ENCODE measurements around the gene KIF19. TPM values are rescaled to one million over a fixed set of nuclear protein-coding genes. Genes with fewer than 3 reads are reported as not detected.
A peak's percentile ranks its signal among the peaks of the same experiment; 100 is the strongest.

The KIF19 gene
- total RNA-seq, 1 donor from 2014 or later: 2.2 TPM

DNA sequence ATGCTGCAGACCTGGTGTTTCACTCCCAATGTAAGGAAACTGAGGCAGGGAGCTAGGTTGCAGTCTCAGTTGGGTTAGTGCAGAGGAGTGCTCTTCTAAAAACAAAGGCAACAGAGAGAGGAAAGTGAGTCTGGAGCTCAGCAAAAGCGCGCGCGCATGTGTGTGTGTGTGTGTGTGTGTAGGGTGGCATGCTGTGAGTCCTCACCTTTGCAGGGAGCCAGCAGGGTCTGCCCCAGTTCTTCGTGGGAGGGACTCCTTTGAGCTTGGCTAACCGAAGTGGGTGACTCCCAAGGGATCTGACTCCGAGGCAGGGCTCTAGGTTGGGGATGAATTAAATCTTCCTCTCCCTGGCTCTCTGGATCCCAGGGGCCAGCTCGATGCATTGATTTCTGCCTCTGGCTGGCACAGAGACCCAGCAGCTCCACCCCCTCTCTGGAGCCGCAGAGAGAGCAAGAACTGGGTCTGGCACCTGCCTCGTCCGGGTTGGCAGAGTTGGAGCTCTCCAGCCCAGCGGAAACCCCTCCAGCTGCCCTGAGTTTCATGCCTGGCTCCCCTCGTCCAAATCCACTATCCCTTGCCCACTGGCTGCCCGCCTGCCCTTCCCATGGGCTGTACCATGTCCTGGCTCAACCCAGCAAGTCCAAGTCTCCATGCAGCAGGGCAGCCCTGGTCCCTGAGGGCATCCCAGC lies 36.9 kb downstream of the KIF19 start:
- Mint-ChIP-seq H3K4me1 (ENCODE audit: low read depth) (peaks cover 5% of the 10 kb centered on the region), H3K27me3 (peaks cover 14% of the 10 kb centered on the region), H3K4me3 (ENCODE audit: low read depth) (no peak overlapping the region), H3K27ac (no peak overlapping the region), H3K9me3 (ENCODE audit: low read depth) (no peaks in the 10 kb centered on the region), H3K36me3 (ENCODE audit: insufficient read depth) (no peaks in the 10 kb centered on the region)
- no peak for DNase-seq (ENCODE audit: low spot score, unreplicated experiment)
- TF ChIP-seq, protein P1, sequence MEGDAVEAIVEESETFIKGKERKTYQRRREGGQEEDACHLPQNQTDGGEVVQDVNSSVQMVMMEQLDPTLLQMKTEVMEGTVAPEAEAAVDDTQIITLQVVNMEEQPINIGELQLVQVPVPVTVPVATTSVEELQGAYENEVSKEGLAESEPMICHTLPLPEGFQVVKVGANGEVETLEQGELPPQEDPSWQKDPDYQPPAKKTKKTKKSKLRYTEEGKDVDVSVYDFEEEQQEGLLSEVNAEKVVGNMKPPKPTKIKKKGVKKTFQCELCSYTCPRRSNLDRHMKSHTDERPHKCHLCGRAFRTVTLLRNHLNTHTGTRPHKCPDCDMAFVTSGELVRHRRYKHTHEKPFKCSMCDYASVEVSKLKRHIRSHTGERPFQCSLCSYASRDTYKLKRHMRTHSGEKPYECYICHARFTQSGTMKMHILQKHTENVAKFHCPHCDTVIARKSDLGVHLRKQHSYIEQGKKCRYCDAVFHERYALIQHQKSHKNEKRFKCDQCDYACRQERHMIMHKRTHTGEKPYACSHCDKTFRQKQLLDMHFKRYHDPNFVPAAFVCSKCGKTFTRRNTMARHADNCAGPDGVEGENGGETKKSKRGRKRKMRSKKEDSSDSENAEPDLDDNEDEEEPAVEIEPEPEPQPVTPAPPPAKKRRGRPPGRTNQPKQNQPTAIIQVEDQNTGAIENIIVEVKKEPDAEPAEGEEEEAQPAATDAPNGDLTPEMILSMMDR (IDR thresholded peaks at IDR 0.05; ENCODE audit: unreplicated experiment): no peak

DNA sequence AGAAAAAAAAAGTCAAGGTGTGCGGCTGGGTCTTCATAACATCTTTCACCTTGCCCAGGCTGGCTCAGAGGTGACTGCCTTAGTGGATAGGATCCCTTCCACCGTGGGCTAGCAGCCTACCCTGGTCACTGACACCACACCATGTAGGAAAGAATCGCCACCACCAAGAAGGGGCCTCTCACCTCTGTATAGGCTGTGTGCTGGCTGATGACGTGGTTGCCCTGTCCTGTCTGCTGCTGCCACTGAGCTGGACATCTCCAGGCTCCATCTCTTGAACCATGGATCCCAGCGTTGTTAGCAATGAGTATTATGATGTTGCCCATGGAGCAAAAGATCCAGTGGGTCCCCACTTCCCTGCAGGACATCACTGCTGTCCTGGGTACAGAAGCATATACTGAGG lies 41.2 kb downstream of the KIF19 start, which contains the start of gene GPR142:
Gene GPR142, plus strand, starts transcription at position 301 of the 400 bp plus-strand sequence. CDS start 2,035 bp downstream, outside the sequence.
- Mint-ChIP-seq H3K27me3 (peaks cover 3% of the 10 kb centered on the region), H3K27ac (no peak within 1 kb of the TSS), H3K36me3 (ENCODE audit: insufficient read depth) (no peaks in the 10 kb centered on the region), H3K9me3 (ENCODE audit: low read depth) (no peaks in the 10 kb centered on the region), H3K4me1 (ENCODE audit: low read depth) (peaks cover 9% of the 10 kb centered on the region), H3K4me3 (ENCODE audit: low read depth) (no peak within 1 kb of the TSS)
- TF ChIP-seq, protein P1 (IDR thresholded peaks at IDR 0.05; ENCODE audit: unreplicated experiment): no peak
- no peak for DNase-seq (ENCODE audit: low spot score, unreplicated experiment)

DNA sequence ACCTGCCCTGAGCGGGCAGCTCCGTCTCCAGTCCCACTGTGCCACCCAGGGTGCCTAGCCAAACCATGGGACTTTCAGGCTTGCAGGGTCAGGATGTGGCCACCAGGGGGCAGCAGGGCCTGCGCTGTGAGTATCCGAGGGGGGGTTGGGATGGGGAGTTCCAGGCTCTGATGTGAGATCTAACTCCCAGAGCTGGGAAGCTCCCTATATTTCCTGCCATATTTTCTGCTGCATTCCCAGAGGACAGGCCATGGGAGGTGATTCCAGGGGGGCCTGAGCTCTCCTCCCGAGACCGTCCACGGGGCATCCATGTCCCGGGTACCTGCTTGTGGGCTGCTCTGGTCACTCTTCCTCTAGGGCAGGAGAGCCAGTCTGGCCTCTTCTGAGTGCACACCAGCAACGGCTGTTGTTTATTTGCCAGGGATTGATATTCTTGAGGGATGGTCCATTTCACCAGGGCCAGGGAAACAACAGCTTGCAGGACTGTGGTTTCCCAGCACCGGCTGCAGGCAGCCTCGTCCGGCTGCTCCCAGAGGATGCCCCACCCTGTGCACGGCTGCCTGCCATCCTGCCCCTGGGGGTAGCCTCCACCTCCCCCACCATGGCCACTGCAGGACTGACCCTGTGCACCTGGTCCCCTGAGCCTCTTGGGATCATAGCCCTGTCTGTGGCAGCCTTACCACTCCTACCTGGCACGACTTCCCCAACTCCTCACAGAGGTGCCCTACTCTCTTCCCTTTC lies 42.5 kb downstream of the KIF19 start:
- no peaks in the 10 kb centered on the region for H3K27me3 Mint-ChIP-seq
- DNase-seq (ENCODE audit: low spot score, unreplicated experiment): peak; percentile 62
- H3K9me3 Mint-ChIP-seq (ENCODE audit: low read depth): no peaks in the 10 kb centered on the region
- H3K4me1 Mint-ChIP-seq (ENCODE audit: low read depth): peaks cover 17% of the 10 kb centered on the region
- no peak overlapping the region for H3K4me3 Mint-ChIP-seq (ENCODE audit: low read depth)
- TF ChIP-seq, protein P1 (IDR thresholded peaks at IDR 0.05; ENCODE audit: unreplicated experiment): peak; percentile 86
- no peak overlapping the region for H3K27ac Mint-ChIP-seq
- no peaks in the 10 kb centered on the region for H3K36me3 Mint-ChIP-seq (ENCODE audit: insufficient read depth)

DNA sequence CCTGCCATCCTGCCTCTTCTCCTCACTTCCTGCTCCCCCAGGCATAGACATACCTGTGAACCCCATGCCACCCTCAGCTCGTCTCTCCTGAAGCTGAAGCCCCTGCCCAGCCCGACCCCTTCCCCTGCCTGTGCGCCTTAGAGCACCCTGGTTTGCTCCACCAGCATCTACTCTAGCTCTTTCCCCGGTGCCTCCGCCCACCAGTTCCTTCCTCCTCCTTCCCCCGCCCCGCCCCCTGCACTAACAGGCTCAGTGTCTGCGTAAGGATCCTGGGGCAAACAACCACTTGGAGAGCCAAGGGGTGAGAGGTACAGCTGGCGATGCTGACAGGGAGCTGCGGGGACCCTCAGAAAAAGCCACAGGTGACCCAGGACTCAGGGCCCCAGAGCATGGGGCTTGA lies 43.2 kb downstream of the KIF19 start:
- Mint-ChIP-seq H3K27me3 (no peaks in the 10 kb centered on the region), H3K9me3 (ENCODE audit: low read depth) (no peaks in the 10 kb centered on the region), H3K4me1 (ENCODE audit: low read depth) (peaks cover 23% of the 10 kb centered on the region), H3K27ac (peak overlapping the region; percentile 62), H3K36me3 (ENCODE audit: insufficient read depth) (no peaks in the 10 kb centered on the region), H3K4me3 (ENCODE audit: low read depth) (peak overlapping the region; percentile 59)
- no peak for DNase-seq (ENCODE audit: low spot score, unreplicated experiment)
- TF ChIP-seq, protein P1 (IDR thresholded peaks at IDR 0.05; ENCODE audit: unreplicated experiment): no peak

DNA sequence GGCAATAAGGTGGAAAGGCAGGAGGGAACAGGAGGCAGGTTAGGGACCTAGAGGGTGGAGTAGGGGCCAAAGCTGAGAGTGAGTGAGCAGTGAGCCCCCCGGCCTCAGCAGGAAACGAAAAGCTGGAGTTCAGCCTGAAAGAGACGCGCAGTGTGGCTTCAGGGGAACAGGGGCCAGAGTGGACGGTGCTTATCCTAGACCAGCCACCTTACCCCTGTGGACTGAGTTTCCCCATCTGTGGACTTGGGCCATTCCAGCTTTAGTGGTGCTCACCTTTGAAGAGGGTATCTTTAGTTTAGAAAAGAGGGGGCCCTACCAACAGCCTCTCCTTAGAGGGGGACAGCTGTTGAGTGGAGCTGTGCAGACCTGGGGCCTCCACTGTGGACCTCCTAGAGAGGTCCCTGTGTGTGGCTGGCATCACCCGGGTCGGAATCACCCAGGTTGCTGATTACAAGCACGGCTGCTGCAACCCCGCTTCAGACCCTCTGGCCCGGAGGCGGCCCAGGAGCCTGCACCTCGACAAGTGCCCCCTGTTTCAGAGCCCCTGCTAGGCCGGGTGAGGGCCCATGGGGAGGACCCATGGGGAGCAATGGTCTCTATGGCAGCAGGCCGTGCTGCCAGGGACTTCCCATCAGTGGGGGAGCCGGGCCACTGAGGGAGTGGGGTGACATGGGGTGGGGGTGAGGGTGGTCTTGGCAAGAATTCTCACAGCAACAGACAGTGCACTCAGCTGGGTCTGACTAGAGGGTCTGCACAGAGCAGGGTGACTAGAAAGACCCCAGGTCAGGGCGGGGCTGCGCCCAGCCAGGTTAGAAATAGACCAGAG lies 43.9 kb downstream of the KIF19 start:
- H3K27ac Mint-ChIP-seq: peak overlapping the region; percentile 62
- H3K27me3 Mint-ChIP-seq: no peaks in the 10 kb centered on the region
- no peaks in the 10 kb centered on the region for H3K36me3 Mint-ChIP-seq (ENCODE audit: insufficient read depth)
- no peak for DNase-seq (ENCODE audit: low spot score, unreplicated experiment)
- no peaks in the 10 kb centered on the region for H3K9me3 Mint-ChIP-seq (ENCODE audit: low read depth)
- peak overlapping the region; percentile 59 for H3K4me3 Mint-ChIP-seq (ENCODE audit: low read depth)
- TF ChIP-seq, protein P1 (IDR thresholded peaks at IDR 0.05; ENCODE audit: unreplicated experiment): no peak
- peaks cover 29% of the 10 kb centered on the region for H3K4me1 Mint-ChIP-seq (ENCODE audit: low read depth)

Data from progenitor cell of endocrine pancreas (in vitro differentiated cells).